ENCODE results near the gene TMEM243.

- TF ChIP-seq JUNB (IDR thresholded peaks at IDR 0.05; ENCODE audit: unreplicated experiment) (no peak), CTCF (conservative IDR thresholded peaks at IDR 0.05; ENCODE audit: low read depth in 2 of 2) (no peak), EZH2 (IDR thresholded peaks at IDR 0.05; ENCODE audit: low read depth, unreplicated experiment) (no peak), POLR2AphosphoS5 (IDR thresholded peaks at IDR 0.05; ENCODE audit: low read depth) (no peak)
Measured at GRCh38 chr7:87199700-87200450, 19.7 kb downstream of the TMEM243 start.

Measured in GM23338 (cell line).